Stimulated activated CD8-positive, alpha-beta memory T cell treated with anti-CD3 and anti-CD28 coated beads, Interleukin-15, amount 100 ng/mL, for 4 hours (primary cell): ENCODE data around the gene MYO1A.
"Not testable (repeated sequence)": the region's sequence is repeated elsewhere in the genome, so short reads cannot be mapped to it uniquely, and the experiment has no call there.

Source experiments
- DNase-seq, 2 donors: peaks; one replicate each; pipeline ENCODE4 v3.0.0-alpha.2; 2020; ENCODE audit warnings: low read depth in 2 of 2

The MYO1A gene

DNA sequence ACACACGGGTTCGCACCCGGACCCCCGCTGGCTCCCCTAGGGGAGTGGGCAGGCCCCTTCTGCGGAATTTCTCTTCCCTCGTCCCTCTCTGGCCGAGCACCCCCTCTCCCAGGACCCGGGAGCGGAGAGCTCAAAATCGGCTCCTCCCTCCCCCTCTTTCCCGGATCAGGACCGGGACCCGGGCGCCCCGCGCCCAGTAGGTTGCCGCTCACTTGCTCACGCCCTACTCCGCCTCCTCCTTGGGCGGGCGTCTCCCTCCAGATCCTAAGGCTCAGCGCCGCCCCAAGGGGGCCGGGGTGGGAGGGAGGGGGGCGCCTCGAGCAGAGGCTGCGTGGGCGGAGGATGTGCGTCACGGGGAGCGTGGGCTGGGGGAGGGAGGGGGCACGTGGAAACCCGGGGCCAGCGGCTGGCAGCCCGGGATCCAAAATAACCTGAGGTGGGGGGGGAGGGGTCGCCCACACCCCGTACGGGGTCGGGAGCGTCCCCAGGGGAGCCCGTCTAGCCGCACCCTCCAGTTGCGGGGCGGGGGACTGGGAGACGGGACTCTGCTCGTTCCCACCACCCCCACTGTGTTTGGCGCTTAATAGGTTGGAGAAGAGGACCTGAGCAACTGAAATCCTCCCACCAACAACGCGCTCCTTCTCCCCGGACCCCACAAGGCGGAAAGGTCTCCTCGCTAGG is 37.2 kb upstream of the MYO1A start:
- peak; percentile 94 for DNase-seq

DNA sequence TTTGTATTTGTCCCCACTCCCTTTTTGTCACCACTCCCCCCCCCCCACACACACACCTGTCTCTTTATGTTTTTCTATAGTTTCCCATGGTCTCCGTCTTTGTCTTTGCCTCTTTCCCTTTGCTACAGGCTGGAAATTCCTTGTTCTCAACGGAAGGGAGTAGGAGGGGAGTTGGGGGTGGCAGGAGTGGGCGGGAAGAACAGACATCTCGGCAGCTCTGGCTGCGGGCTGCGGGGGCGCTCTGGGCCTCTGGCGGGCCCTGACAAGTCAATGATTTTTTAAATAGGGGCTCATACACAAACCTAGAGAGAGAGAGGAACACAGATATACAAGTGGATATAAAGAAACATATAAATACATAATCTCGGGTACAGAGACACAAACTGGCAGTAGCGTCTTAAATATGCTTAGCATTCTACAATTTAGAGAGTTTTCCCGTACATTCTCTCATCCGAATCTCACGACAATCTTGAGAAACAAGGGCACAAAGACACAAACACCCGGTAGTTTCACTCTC is 36.6 kb upstream of the MYO1A start:
- peak; percentile 61 to 65 for DNase-seq

DNA sequence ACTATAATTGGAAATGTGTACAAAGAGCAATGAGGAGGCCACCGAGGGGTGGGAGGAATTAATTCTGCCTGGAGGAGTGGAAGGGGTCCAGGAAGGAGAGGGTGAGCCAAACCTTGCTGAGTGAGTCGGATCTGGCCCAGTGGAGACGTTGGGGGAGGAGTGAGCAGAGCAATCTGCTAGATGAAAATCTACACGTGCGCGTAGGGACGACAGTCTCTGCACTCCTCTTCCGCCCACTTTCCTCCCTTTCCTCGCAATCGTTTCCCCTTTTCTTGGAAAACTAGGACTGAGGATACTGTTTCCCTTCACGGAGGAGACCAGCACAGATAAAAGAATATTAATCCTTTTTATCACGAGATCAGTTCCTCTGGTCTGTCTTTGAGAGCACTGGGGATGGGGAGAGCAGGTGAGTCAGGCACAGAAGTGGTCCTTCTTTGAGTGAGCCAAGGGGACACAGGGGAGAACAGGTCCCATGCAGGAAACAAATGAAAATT is 36.1 kb upstream of the MYO1A start:
- no peak for DNase-seq

DNA sequence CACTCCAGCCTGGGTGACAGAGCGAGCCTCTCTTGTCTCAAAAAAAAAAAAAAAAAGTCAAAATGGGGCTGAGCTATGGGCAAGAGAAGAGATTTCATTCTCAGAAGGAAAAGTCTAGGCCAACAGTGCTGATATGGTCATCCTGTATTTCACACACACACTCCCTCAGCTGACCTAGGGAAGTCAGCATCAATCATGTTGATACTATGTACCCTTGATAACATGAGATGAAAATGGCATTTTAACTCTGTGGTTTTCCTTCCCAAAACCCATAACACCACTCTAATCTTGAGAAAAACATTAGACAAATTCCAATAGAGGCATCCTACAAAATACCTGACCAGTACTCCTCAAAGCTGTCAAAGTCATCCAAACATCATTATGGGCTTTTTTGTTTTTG is 30.9 kb upstream of the MYO1A start:
- no peak for DNase-seq

DNA sequence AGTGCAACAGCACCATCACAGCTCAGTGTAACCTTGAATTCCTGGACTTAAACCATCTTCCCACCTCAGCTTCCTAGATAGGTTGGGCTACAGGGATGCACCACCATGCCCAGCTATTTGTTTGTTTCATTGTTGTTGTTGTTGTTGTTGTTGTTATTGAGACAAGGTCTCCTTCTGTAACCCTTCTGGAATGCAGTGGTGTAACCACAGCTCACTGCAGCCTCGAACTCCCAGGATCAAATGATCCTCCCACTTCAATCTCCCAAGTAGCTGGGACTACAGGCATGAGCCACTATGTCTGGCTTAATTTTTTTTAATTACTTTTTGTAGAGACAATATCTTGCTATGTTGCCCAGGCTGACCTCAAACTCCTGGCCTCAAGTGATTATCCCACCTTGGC is 29.9 kb upstream of the MYO1A start:
- no peak for DNase-seq

DNA sequence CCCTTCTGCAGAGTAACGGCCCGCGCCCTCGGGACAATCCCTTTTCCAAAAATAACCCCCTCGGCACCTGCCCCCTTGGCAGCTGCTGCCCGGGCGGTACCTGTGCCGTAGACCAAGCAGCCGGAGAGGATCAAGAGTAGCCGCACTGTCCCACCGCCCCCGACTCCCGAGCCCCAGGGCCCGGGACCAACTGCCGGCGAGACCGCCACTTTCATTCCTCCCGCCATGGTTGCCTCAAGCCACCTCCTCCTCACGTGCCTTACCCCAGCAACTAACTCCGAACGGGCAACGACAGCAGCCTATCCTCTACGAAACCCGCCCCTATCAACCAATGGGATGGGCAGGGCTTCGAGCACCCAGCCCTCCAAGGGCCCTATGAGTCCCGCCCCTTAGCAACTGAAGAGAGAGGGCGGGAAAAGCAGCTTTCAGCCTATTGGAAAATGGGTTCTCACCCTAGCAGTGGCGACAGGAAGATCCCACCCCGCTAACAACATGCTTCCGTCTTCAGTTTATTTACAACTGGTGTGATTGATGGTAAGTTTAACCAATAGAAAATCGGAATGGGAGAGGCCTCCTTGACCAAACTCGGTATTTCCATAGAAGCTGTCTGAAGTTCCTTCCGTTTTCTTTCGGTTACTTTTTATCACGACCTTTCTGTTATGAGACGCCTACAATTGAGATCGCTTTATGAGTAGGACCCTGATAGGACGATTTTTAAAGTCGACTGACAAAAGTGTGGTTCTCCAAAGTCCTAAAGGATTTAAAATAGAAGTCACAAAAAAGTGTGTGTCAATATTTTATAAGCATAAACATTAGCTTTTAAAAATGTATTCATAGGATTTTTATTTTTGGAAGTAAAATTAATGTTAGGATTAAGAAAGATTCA is 28.8 kb upstream of the MYO1A start, which contains the start of gene NEMP1:
Gene NEMP1 (minus strand): TSS at position 273 of the 886 bp plus-strand sequence. CDS start 46 bp downstream, at position 227.
- DNase-seq: peak; percentile 89 to 96

DNA sequence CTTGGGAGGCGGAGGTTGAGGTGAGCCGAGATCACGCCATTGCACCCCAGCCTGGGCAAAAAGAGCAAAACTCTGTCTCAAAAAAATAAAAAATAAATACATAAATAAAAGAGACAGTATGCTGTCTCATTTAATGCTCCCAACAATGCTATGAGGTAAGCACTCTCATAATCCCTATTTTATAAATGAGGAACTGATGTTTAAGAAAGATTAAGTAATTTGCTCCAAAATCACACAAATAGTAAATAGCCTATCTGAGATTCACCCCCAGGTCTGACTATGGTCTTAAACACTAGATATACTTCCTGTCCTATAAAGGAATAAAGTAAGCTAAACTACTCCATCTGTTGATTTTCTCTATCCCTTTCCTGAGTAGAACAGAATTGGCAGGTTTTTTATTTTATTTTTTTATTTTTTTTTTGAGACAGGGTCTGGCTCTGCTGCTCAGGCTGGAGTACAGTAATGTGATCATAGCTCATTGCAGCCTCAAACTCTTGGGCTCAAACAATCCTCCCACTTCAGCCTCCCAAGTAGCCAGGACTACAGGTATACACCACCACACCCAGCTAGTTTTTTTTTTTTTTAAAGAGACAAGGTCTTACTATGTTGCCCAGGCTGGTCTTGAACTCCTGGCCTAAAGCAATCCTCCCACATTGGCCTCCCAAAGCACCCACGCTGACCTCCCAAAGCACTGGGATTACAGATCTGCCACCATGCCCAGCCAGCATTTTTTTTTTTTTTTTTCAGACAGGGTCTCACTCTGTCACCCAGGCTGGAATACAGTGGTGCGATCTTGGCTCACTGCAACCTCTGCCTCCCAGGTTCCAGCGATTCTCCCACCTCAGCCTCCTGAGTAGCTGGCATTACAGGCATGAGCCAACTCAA is 23.9 kb upstream of the MYO1A start:
- not testable (repeated sequence) for DNase-seq

DNA sequence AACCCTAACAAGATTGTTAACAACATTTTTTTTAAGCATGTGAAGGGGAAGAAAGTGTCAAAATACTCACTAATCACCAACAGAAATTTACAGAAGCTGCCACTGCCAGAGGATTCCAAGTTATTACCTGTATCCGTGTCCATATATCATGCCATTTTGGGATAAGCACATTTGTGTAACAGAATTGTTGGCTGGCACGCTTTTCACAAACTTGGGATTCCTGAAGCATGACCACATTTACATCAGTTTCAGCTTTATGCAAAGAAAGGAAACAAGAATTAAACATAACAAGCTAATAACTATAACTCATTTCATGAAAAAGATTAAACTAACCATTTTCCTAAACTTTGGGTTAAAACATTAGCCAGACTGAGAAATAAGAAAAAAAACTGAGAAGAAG is 22.7 kb upstream of the MYO1A start:
- no peak for DNase-seq

DNA sequence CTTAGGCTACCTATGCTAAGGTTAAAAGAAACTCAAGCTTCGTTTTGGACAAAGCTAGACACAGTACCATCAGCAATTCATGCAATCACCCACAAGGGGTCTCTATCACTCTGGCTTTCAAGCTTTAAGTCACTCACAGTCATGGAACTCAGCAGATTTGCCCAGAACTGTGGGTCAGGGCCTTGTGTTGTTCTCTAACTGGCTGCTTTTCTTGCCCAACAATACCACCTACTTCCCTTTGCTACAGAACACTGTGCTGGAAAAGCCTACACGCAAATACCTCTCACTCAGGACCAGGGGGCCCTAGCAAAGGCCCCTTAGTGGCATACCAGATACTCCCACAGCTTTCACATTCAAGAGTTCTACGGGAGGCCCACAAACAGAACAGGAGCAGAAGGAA is 19.6 kb upstream of the MYO1A start:
- DNase-seq: peak in 1 of 2 donors; percentile 19

DNA sequence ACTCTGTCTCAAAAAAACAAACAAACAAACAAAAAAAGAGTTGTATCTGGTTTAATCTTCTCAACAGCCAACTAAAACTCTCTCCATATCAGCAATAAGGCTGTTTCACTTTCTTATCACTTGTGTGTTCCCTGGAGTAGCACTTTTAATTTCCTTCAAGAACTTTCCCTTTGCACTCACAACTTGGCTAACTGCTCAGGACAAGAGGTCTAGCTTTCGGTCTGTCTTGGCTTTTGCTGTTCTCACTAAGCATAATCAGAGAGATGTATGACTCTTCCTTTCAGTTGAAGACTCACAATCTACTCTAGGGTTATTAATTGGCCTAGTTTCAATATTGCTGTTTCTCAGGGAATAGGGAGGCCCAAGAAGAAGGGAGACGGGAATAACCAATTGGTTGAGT is 16.3 kb upstream of the MYO1A start:
- no peak for DNase-seq

DNA sequence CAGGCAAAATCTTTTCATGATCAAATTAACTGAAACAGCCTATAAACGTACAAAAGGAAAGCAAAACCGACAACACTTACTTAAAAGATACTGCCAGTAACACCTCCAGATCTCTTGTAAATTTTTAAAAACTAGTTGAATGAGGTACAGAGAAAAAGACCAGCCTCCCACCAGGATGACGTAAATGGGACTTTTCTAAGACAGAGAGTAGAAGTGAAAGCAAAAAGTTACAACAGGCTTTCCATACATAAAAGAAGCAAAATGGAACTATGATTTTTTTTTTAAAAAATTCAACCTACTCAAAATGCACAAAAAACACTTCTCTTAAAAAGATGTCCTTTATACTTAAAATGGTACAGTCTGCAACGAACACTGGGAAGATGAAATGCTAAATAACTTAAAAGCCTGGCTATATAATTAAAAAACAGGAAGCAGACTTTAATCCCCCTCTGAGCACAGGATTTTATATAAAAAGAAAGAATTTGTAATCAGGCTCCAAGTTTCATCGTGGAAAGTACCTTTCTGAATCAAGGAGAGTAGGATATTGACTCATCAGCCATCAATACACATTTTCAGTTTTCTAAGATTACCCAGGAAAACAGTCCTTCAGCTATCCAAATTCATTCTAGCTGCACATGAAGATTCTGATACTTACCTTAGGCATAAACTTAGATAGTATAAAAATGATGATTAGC is 14.2 kb upstream of the MYO1A start:
- peak in 1 of 2 donors; percentile 44 for DNase-seq

DNA sequence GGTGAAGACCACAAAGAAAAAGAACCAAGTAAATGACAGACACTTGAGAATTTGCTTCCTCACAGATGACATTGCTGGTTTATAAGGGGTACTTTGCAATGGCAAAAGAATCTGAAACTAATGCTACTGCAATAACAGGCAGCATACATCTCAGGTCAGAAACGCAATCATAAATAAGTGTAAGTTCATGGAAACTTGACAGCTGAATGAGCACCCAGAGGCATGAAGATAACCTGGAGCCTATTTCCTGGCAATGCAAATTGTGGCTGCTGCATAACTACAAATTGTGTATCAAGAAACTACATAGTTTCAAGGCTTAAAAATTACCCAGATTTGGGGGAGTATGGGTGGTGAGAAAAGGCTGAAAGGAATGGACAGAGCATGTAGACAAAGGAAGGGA is 8.5 kb upstream of the MYO1A start:
- no peak for DNase-seq

DNA sequence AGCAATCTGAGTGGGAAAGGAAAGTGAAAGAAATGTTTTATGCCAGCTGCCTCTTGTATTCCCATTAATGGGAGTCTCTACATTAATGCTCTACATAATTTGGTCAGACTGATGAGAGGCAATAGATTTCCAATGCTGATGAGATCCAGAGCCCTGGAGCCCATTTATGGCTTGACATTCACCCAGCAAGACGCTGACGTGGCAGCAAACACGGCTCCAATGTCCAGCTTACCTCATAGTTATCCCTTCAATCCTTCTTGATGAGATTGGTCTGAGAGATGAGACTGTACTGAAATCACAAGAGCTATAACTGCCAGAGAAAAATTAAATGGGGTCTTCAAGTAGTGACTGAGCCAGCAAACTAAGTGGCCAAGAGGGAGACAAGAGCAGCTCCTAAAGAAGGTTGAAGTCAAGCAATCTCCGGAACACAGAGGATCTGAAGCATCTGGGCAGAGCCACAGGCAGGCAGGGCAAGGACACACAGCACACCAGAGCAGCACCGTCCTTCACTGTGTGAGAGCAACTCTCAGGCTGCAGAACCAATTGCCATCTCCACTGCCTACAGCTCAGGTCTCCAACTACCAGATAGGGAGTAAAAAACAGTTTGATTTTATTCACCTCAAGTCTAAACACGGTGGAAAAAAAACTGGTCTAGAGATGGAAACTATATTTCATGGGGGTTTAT is 7.3 kb upstream of the MYO1A start:
- DNase-seq: no peak

DNA sequence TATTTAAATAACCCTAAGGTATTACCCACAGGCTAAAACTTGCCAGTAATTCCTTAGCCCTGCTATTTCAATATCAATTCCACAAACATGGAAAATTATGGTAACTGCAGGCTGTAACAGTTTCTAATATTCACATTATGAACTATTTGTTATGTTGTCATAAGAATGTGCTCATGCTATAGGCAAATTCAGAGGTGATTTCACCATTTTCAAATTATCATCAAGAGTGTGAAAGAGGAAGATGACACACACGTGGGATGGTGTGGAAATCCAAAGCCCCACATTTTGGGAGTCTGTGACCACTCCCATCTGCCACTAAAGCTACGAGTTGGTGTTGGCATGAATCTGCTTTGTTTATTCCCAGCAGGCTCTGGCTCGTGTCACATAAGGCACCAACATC is 5.9 kb upstream of the MYO1A start:
- no peak for DNase-seq

DNA sequence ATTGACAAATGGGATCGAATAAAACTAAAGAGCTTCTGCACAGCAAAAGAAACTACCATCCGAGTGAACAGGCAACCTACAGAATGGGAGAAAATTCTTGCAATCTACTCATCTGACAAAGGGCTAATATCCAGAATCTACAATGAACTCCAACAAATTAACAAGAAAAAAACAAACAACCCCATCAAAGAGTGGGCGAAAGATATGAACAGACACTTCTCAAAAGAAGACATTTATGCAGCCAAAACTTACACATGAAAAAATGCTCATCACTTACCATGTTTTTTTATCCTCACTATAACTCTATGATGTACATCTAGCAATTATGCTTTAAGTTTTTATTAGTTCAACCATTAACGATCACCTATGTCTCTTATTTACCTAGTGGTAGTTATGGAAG is 4.0 kb upstream of the MYO1A start:
- DNase-seq: not testable (repeated sequence)

DNA sequence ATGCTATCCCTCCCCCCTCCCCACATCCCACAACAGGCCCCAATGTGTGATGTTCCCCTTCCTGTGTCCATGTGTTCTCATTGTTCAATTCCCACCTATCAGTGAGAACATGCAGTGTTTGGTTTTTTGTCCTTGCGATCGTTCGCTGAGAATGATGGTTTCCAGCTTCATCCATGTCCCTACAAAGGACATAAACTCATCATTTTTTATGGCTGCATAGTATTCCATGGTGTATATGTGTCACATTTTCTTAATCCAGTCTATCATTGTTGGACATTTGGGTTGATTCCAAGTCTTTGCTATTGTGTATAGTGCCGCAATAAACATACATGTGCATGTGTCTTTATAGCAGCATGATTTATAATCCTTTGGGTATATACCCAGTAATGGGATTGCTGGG is 3.2 kb upstream of the MYO1A start:
- not testable (repeated sequence) for DNase-seq

DNA sequence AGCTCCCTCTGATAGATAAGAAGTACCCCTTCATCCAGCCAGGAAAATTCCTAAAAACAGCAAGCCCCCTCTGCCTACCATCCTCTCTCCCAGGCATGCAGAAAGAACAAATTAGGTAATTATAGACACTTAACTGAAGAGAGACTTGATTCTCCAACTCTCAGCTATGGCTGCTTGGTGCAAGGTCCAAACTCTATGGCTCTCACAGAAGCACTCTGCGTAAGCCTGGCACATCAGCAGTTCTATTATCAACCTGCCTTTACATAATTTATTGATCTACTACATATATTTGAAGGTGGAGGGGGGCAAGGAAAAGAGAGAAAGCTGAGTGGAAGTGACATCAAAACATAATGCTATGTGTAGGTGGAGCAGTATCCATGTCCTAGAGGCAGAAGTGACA is 1.1 kb upstream of the MYO1A start:
- no peak for DNase-seq

DNA sequence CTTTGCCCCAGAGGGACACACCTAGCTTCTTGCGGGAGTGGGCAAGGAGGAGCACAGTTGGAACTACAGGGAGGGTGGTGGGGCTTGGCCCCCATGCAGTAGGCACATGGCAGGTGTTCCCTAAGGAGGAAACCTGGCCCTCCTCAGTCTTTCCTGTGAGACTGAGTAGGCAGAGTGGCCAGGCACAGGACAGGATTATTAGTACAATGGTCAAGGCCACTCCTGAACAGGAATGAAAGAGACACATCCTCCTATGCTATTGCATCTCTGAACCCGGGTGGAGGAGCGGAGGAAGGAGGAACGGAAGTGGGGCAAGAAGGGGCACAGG is 846 bp downstream of the MYO1A start:
- no peak for DNase-seq

DNA sequence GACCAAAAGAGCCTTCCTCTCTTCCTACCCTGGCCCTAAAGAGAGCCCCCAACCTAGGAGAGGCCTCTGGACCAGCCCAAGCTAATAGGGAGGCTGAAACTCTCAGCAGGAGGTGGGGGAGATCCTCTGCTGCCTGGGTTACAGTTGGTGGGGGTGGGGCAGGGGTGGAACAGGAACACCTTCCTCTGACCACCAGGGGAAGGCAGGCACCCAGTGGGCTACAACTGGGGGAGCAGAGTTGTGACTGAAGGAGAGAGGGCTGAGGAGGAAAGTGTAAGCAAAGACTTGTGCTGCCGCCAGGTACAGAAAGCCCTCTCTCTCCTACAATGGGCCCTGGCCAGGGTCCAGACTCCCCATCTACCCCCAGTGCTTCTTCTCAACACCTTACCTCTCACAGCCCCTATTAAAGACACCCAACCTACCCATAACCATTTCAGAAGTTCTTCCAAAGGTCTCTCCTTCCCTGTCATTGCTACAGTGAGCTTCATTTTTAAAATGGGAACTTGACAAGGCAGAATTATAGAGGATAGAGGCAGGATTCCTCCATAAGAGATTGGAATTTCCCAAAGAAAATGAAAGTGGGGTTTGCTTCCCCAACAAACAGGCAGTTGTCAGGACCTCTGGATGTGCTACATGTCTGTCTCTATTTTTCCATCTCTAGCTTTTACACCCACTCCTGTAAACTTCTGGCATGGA is 1.4 kb downstream of the MYO1A start:
- no peak for DNase-seq

DNA sequence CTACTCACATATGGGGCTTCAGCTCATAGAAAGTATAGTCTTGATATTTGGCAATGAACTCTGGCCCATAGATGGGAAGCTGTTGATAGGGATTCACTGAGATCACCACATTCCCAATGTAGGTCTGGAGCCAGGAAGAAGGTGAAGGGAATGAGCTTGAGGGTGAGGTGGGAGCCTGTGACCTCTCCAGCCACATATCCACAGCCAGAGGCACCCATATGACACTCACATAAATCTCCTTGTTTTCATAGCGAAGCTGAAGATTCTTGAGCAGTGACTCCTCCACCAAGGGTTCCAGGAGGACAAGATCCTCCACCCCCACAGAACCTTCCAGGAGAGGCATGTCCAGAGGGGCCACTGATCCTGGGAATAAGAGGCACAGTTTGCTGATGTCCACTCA is 1.9 kb downstream of the MYO1A start:
- DNase-seq: no peak
